IMR-90 (cell line): ENCODE data around the gene TMEM181. TPM values are rescaled to one million over a fixed set of nuclear protein-coding genes. Genes with fewer than 3 reads are reported as not detected.
A peak's percentile ranks its signal among the peaks of the same experiment; 100 is the strongest.

ENCODE experiments used
- ATAC-seq: fragments of 200-7000 bp; cut with Tn5 transposase; 2 replicates; pipeline ENCODE4 v1.9.1; 2020; ENCODE audit warnings: low read depth, mild to moderate bottlenecking, moderate library complexity
- BruUV-seq: library from RNA; stranded (reverse); fragments of 400-500 nt; replicated peaks from 2 replicates; lab custom pipeline; 2021; lab: Mats Ljungman, UMichigan
- CTCF ChIA-PET: fragments of 300-600 bp; formaldehyde crosslinking; extraction: SDS; loops from one replicate; lab custom pipeline; 2021; ENCODE audit warnings: antibody characterized with exemption; lab: Yijun Ruan, JAX
- POLR2A ChIA-PET: fragments of 300-600 bp; sonication (Branson Sonifier 250); formaldehyde crosslinking; loops from one replicate; lab custom pipeline; 2022; ENCODE audit warnings: antibody characterized with exemption; ENCODE audit not compliant: unreplicated experiment; lab: Charles Lee
- DNase-seq: peaks from one replicate; pipeline ENCODE4 v3.0.0; 2013
- H2AFZ ChIP-seq: replicated peaks from 2 replicates; pipeline ENCODE3; 2013; ENCODE audit warnings: low read length, mild to moderate bottlenecking; ENCODE audit not compliant: poor library complexity
- H2AK5ac ChIP-seq: 2 replicates; pipeline ENCODE4 v1.6.1; 2013; ENCODE audit warnings: low read depth, low read length, inconsistent platforms
- H2AK9ac ChIP-seq: replicated peaks from 2 replicates; pipeline ENCODE3; 2013; ENCODE audit warnings: mild to moderate bottlenecking, low read depth, low read length, moderate library complexity; ENCODE audit not compliant: poor library complexity
- H2BK120ac ChIP-seq: 2 replicates; pipeline ENCODE4 v1.6.1; 2013; ENCODE audit warnings: low read depth, low read length, inconsistent platforms
- H2BK15ac ChIP-seq: 3 replicates; pipeline ENCODE4 v1.6.1; 2013; ENCODE audit warnings: low read depth, low read length, inconsistent platforms
- H2BK20ac ChIP-seq: 2 replicates; pipeline ENCODE4 v1.6.1; 2013; ENCODE audit warnings: low read depth, mild to moderate bottlenecking, inconsistent platforms, low read length, moderate library complexity
- H2BK5ac ChIP-seq: 2 replicates; pipeline ENCODE4 v1.6.1; 2013; ENCODE audit warnings: mild to moderate bottlenecking, low read depth, low read length, inconsistent platforms; ENCODE audit not compliant: poor library complexity, severe bottlenecking
- H3K14ac ChIP-seq: replicated peaks from 2 replicates; pipeline ENCODE4 v1.6.1; 2013; ENCODE audit warnings: low read depth, low read length, inconsistent platforms
- H3K18ac ChIP-seq: 2 replicates; pipeline ENCODE4 v1.6.1; 2013; ENCODE audit warnings: low read depth, low read length, control low read depth
- H3K23ac ChIP-seq: 2 replicates; pipeline ENCODE4 v1.6.1; 2013; ENCODE audit warnings: low read depth, low read length, inconsistent platforms
- H3K27ac ChIP-seq: 2 replicates; pipeline ENCODE4 v1.5.1; 2013; ENCODE audit warnings: mild to moderate bottlenecking, control low read depth, low read length; ENCODE audit not compliant: insufficient read depth
- H3K27me3 ChIP-seq: 2 replicates; pipeline ENCODE4 v1.6.1; 2013; ENCODE audit warnings: low read length; ENCODE audit not compliant: control insufficient read depth, insufficient read depth
- H3K36me3 ChIP-seq: 2 replicates; pipeline ENCODE4 v1.6.1; 2013; ENCODE audit warnings: low read length, mixed read lengths; ENCODE audit not compliant: control insufficient read depth, insufficient read depth
- H3K4ac ChIP-seq: 2 replicates; pipeline ENCODE4 v1.6.1; 2013; ENCODE audit warnings: low read depth, low read length, inconsistent platforms
- H3K4me1 ChIP-seq: 2 replicates; pipeline ENCODE4 v1.6.1; 2013; ENCODE audit warnings: low read length, mixed read lengths; ENCODE audit not compliant: control insufficient read depth, insufficient read depth
- H3K4me2 ChIP-seq: 2 replicates; pipeline ENCODE4 v1.6.1; 2013; ENCODE audit warnings: low read depth, mild to moderate bottlenecking, control low read depth, low read length, moderate library complexity
- H3K4me3 ChIP-seq: 2 replicates; pipeline ENCODE4 v1.5.1; 2013; ENCODE audit warnings: low read depth, mild to moderate bottlenecking, control low read depth, low read length, moderate library complexity; ENCODE audit not compliant: insufficient read depth
- H3K56ac ChIP-seq: 2 replicates; pipeline ENCODE4 v1.6.1; 2013; ENCODE audit warnings: low read length, inconsistent platforms; ENCODE audit not compliant: insufficient read depth; ENCODE audit errors: extremely low read depth
- H3K79me1 ChIP-seq, 2 experiments: 2 replicates each; pipeline ENCODE4 v1.6.1; 2013; ENCODE audit warnings: low read length in 2 of 2, inconsistent platforms in 1 of 2, low read depth in 1 of 2
- H3K9ac ChIP-seq: 2 replicates; pipeline ENCODE4 v1.6.1; 2013; ENCODE audit warnings: low read depth, low read length, control low read depth
- H3K9me1 ChIP-seq: 2 replicates; pipeline ENCODE4 v1.6.1; 2013; ENCODE audit warnings: low read length, inconsistent platforms; ENCODE audit not compliant: insufficient read depth
- H3K9me3 ChIP-seq: 2 replicates; pipeline ENCODE4 v1.6.1; 2013; ENCODE audit warnings: low read length; ENCODE audit not compliant: control insufficient read depth, insufficient read depth
- H4K20me1 ChIP-seq: 2 replicates; pipeline ENCODE4 v1.6.1; 2013; ENCODE audit warnings: low read length, inconsistent platforms; ENCODE audit not compliant: insufficient read depth
- H4K5ac ChIP-seq: 2 replicates; pipeline ENCODE4 v1.6.1; 2013; ENCODE audit warnings: mild to moderate bottlenecking, low read depth, low read length, control low read depth
- H4K8ac ChIP-seq, 2 experiments: 2 replicates each; pipeline ENCODE4 v1.6.1; 2013; ENCODE audit warnings: low read depth in 2 of 2, low read length in 2 of 2, control low read depth in 1 of 2, inconsistent platforms in 1 of 2
- H4K91ac ChIP-seq: 2 replicates; pipeline ENCODE4 v1.6.1; 2013; ENCODE audit warnings: low read depth, low read length, inconsistent platforms; ENCODE audit not compliant: insufficient read depth
- CHD1 ChIP-seq: IDR thresholded peaks from 2 replicates; pipeline ENCODE4 v1.6.1; 2012; ENCODE audit warnings: low read depth, low read length, improper control_type of control experiment
- RCOR1 ChIP-seq: IDR thresholded peaks from 2 replicates; pipeline ENCODE4 v1.6.1; 2012; ENCODE audit warnings: mild to moderate bottlenecking, low read length, improper control_type of control experiment; ENCODE audit not compliant: insufficient replicate concordance
- WGBS, 2 experiments: methylation state at CpG; one replicate each; pipeline versions ENCODE4 v1.1.5 to v1.1.7; 2013; ENCODE audit warnings: missing lambda C conversion rate in 2 of 2; ENCODE audit not compliant: insufficient read length in 1 of 2; ENCODE audit errors: extremely low coverage in 2 of 2; 5-methylcytosine and 5-hydroxymethylcytosine counted together
- dilution Hi-C: fragments of 300-500 bp; cut with HindIII; formaldehyde crosslinking; loops from one replicate; pipeline ENCODE4 v1.14.3; 2018; ENCODE audit warnings: low sequenced_read_pairs; ENCODE audit not compliant: unreplicated experiment
- in situ Hi-C: fragments of 300-500 bp; cut with MboI; formaldehyde crosslinking; loops from 3 replicates; pipeline ENCODE4 v1.14.3; 2019; ENCODE audit warnings: low sequenced_read_pairs, inconsistent platforms, mixed read lengths
- intact Hi-C: fragments of 100-400 bp; cut with micrococcal nuclease; formaldehyde crosslinking; loops from 2 replicates; pipeline ENCODE4 v1.10.0; 2022
- polyA plus RNA-seq, 3 experiments: library from polyadenylated mRNA; depleted of rRNA; stranded (reverse); fragments of >200 nt; gene quantifications; 2 replicates each; pipeline ENCODE4 v1.2.3, GENCODE V29; 2012; ENCODE audit warnings: low replicate concordance in 1 of 3
- total RNA-seq: library from RNA; depleted of rRNA; stranded (reverse); fragments of >200 nt; gene quantifications from 2 replicates; pipeline ENCODE4 v1.2.3, GENCODE V29; 2012

The TMEM181 gene
- total and polyA plus RNA-seq, 2 of the 4 experiments (the other 2 are of a cell fraction), result 22.8 to 27.8 TPM

DNA sequence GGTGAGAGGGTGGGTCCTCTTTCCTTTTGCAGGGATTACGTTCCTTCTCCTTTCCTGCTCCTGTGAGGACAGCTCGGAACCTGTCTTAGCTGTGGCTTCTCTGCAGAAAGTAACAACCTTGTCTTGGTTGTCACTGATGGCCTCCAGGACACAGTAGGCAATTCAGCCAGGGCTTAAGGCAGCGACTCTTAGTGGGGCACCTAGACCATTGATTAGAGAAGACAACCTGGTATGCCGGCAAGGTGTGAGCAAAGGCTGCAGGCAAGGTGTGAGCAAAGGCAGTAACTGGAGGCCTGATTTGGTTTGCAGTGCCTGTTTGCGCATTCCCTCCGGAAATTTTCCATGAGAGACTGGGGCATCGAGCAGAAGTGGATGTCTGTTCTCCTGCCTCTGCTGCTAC lies 47.0 kb downstream of the TMEM181 start:
- H3K36me3 ChIP-seq, result peaks cover 45% of the 10 kb centered on the region
- H2AFZ ChIP-seq, result no peak overlapping the region
- POLR2A ChIA-PET, result no interaction called here
- no peak overlapping the region for H3K4me2 ChIP-seq
- no peaks in the 10 kb centered on the region; the same call in none of the 2 replicates for H3K9me1 ChIP-seq
- in situ Hi-C loops, result no loop called here
- H3K27ac ChIP-seq, result no peak overlapping the region
- H2AK5ac ChIP-seq, result no peak overlapping the region
- CTCF ChIA-PET, result interaction anchor here (0.6 kb wide), 1 partner anchor 13 kb away, joined by 3 read pairs; no protein-coding TSS in a partner anchor
- H4K5ac ChIP-seq, result no peak overlapping the region
- H2BK5ac ChIP-seq, result no peak overlapping the region
- no peak overlapping the region for H3K18ac ChIP-seq
- peaks cover 17 to 40% of the 10 kb centered on the region in 2 experiments; a peak in 3 of 4 replicates for H3K79me1 ChIP-seq
- ATAC-seq (no peak), DNase-seq (no peak)
- peak overlapping the region; percentile 34 for H2AK9ac ChIP-seq
- 100% methylated on average over 1 of the region's 7 CpGs; no CpG with 5 or more reads in 1 of the 2 experiments for WGBS, 2 experiments
- dilution Hi-C loops, result no loop called here
- no peak overlapping the region for H3K9ac ChIP-seq
- BruUV-seq, result no TSS peak
- no peak overlapping the region for H3K4ac ChIP-seq
- H3K4me3 ChIP-seq, result no peak overlapping the region
- H3K56ac ChIP-seq, result no peak overlapping the region
- H4K8ac ChIP-seq, result no peak overlapping the region
- H3K23ac ChIP-seq, result no peak overlapping the region
- no peak overlapping the region for H2BK15ac ChIP-seq
- no peaks in the 10 kb centered on the region for H3K9me3 ChIP-seq
- H3K27me3 ChIP-seq, result no peaks in the 10 kb centered on the region
- H2BK120ac ChIP-seq, result no peak overlapping the region
- H3K4me1 ChIP-seq, result no peaks in the 10 kb centered on the region
- no peak for TF ChIP-seq RCOR1
- no peak for TF ChIP-seq CHD1
- no peak overlapping the region for H4K91ac ChIP-seq
- intact Hi-C loops, result no loop called here
- H3K14ac ChIP-seq, result no peak overlapping the region
- H2BK20ac ChIP-seq, result no peak overlapping the region
- H4K20me1 ChIP-seq, result 0 out of 2 replicates have a peak, but pooled peaks cover 5% of the 10 kb centered on the region
